Ishikawa (cell line): ENCODE results near the gene PLEKHA7.

Experiments
- CEBPB ChIP-seq: IDR thresholded peaks from 2 replicates; pipeline ENCODE4 v1.6.1; 2012
- EGR1 ChIP-seq: IDR thresholded peaks from 2 replicates; pipeline ENCODE4 v1.6.1; 2012
- MAX ChIP-seq: IDR thresholded peaks from 2 replicates; pipeline ENCODE4 v1.6.1; 2012
- NFIC ChIP-seq: IDR thresholded peaks from 2 replicates; pipeline ENCODE4 v1.6.1; 2012
- RAD21 ChIP-seq: IDR thresholded peaks from 2 replicates; pipeline ENCODE4 v1.6.1; 2012; ENCODE audit warnings: low read depth
- REST ChIP-seq: IDR thresholded peaks from 2 replicates; pipeline ENCODE4 v1.6.1; 2012; ENCODE audit warnings: low read depth, mild to moderate bottlenecking
- TAF1 ChIP-seq: IDR thresholded peaks from 2 replicates; pipeline ENCODE4 v1.6.1; 2012; ENCODE audit warnings: low read depth, mild to moderate bottlenecking
- TCF12 ChIP-seq: IDR thresholded peaks from 2 replicates; pipeline ENCODE4 v1.6.1; 2012; ENCODE audit warnings: low read depth
- USF1 ChIP-seq: IDR thresholded peaks from 2 replicates; pipeline ENCODE4 v1.6.1; 2012
- ZBTB7A ChIP-seq: IDR thresholded peaks from 2 replicates; pipeline ENCODE4 v1.6.1; 2012; ENCODE audit warnings: low read depth

GRCh38 chr11:16900491-16900890 lies 113.7 kb downstream of the PLEKHA7 start:
- TF ChIP-seq RAD21 (no peak), CEBPB (no peak), TCF12 (no peak), MAX (no peak), ZBTB7A (no peak), NFIC (no peak), USF1 (no peak), TAF1 (no peak), REST (no peak), EGR1 (no peak)
